Measurements from ENCODE around the gene PSME2. TPM values are rescaled to one million over a fixed set of nuclear protein-coding genes. Genes with fewer than 3 reads are reported as not detected.

The PSME2 gene
- total and polyA plus RNA-seq, 2 of the 13 experiments (the other 11 are each of a cell fraction or from before 2014, with no cell fraction given), result 332 to 716 TPM

DNA sequence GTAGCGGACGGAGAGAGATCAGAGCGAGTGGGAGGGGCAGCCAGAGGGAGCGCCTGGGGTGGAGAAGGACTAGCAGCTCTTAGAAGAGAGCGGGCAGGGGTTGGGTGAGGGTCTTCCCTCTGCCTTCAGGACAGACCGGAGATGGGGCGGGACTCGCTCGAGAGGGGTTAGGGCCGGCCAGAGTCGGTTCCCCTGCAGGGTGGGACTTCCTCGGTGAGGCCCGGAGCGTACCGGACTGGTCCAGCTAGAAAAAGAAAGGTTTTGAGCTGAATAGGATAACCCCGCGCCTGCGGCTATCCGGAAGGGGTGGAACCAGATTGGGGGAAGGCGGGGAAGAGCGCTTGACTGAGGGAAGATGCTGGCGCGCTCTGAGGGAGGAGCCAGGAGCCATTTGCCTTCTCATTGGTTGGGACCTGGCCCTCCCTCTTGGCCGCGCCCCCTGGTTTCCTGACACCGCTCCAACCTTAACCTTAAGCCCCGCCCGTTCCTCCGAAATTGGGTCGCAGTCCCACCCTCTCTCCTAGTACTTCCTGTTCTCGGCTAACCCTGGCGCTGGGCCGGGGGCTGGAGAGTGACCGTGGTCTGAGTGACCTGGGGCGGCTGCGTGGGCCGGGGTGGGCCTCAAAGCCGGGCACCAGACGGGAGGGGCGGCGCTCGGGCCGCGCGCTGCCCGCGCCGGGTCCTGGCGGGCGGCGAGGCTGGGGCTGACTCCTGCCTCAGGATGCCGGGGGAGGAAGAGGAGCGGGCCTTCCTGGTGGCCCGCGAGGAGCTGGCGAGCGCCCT lies 759 bp upstream of the PSME2 start, which contains the start of gene RNF31 (continued):
- no peak for TF ChIP-seq SRSF9 (IDR thresholded peaks at IDR 0.05; ENCODE audit: borderline replicate concordance, insufficient read depth, low read depth, low read length, poor library complexity, severe bottlenecking)
- TF ChIP-seq, protein P1, sequence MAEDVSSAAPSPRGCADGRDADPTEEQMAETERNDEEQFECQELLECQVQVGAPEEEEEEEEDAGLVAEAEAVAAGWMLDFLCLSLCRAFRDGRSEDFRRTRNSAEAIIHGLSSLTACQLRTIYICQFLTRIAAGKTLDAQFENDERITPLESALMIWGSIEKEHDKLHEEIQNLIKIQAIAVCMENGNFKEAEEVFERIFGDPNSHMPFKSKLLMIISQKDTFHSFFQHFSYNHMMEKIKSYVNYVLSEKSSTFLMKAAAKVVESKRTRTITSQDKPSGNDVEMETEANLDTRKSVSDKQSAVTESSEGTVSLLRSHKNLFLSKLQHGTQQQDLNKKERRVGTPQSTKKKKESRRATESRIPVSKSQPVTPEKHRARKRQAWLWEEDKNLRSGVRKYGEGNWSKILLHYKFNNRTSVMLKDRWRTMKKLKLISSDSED (CRISPR knock-in tag; IDR thresholded peaks at IDR 0.05), result peak; percentile 86; the same call in 1 of the 2 replicates
- TF ChIP-seq NAIF1 (CRISPR knock-in tag; IDR thresholded peaks at IDR 0.05; ENCODE audit: borderline replicate concordance), result no peak
- TF ChIP-seq IKZF1 (IDR thresholded peaks at IDR 0.05), result no peak
- no peak for TF ChIP-seq ZNF431 (CRISPR knock-in tag; IDR thresholded peaks at IDR 0.05; ENCODE audit: borderline replicate concordance, low read depth)
- 0 out of 2 replicates have a peak, but pooled peaks have one; percentile 20 for TF ChIP-seq ZSCAN29 (CRISPR knock-in tag; conservative IDR thresholded peaks at IDR 0.05)
- TF ChIP-seq, protein P2, sequence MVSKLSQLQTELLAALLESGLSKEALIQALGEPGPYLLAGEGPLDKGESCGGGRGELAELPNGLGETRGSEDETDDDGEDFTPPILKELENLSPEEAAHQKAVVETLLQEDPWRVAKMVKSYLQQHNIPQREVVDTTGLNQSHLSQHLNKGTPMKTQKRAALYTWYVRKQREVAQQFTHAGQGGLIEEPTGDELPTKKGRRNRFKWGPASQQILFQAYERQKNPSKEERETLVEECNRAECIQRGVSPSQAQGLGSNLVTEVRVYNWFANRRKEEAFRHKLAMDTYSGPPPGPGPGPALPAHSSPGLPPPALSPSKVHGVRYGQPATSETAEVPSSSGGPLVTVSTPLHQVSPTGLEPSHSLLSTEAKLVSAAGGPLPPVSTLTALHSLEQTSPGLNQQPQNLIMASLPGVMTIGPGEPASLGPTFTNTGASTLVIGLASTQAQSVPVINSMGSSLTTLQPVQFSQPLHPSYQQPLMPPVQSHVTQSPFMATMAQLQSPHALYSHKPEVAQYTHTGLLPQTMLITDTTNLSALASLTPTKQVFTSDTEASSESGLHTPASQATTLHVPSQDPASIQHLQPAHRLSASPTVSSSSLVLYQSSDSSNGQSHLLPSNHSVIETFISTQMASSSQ (IDR thresholded peaks at IDR 0.05; ENCODE audit: low read depth), result peak; percentile 51
- TF ChIP-seq, protein P2 (CRISPR knock-in tag; IDR thresholded peaks at IDR 0.05; ENCODE audit: borderline replicate concordance), result peak; percentile 65; the same call in 1 of the 2 replicates
- TF ChIP-seq, protein P3, sequence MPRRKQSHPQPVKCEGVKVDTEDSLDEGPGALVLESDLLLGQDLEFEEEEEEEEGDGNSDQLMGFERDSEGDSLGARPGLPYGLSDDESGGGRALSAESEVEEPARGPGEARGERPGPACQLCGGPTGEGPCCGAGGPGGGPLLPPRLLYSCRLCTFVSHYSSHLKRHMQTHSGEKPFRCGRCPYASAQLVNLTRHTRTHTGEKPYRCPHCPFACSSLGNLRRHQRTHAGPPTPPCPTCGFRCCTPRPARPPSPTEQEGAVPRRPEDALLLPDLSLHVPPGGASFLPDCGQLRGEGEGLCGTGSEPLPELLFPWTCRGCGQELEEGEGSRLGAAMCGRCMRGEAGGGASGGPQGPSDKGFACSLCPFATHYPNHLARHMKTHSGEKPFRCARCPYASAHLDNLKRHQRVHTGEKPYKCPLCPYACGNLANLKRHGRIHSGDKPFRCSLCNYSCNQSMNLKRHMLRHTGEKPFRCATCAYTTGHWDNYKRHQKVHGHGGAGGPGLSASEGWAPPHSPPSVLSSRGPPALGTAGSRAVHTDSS (CRISPR knock-in tag; conservative IDR thresholded peaks at IDR 0.05), result peak; percentile 88; the same call in 1 of the 2 replicates
- TF ChIP-seq ZBTB8A (CRISPR knock-in tag; IDR thresholded peaks at IDR 0.05; ENCODE audit: borderline replicate concordance, low read depth), result no peak; the same call in none of the 2 replicates
- no peak for TF ChIP-seq SNAI1 (CRISPR knock-in tag; IDR thresholded peaks at IDR 0.05; ENCODE audit: borderline replicate concordance)
- no peak; the same call in 1 of the 2 replicates for TF ChIP-seq MEIS2 (CRISPR knock-in tag; IDR thresholded peaks at IDR 0.05)
- no peak for TF ChIP-seq ZNF780A (CRISPR knock-in tag; IDR thresholded peaks at IDR 0.05)
- TF ChIP-seq, protein P4, sequence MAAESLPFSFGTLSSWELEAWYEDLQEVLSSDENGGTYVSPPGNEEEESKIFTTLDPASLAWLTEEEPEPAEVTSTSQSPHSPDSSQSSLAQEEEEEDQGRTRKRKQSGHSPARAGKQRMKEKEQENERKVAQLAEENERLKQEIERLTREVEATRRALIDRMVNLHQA (CRISPR knock-in tag; IDR thresholded peaks at IDR 0.05), result no peak
- no peak for TF ChIP-seq RAD51 (IDR thresholded peaks at IDR 0.05; ENCODE audit: borderline replicate concordance)
- TF ChIP-seq, protein P5, sequence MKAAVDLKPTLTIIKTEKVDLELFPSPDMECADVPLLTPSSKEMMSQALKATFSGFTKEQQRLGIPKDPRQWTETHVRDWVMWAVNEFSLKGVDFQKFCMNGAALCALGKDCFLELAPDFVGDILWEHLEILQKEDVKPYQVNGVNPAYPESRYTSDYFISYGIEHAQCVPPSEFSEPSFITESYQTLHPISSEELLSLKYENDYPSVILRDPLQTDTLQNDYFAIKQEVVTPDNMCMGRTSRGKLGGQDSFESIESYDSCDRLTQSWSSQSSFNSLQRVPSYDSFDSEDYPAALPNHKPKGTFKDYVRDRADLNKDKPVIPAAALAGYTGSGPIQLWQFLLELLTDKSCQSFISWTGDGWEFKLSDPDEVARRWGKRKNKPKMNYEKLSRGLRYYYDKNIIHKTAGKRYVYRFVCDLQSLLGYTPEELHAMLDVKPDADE (CRISPR knock-in tag; IDR thresholded peaks at IDR 0.05), result peak; percentile 19; the same call in 1 of the 2 replicates
- TF ChIP-seq CEBPG (CRISPR knock-in tag; IDR thresholded peaks at IDR 0.05), result no peak
- peak; percentile 48 for TF ChIP-seq KLF6 (CRISPR knock-in tag; IDR thresholded peaks at IDR 0.05)
- peak; percentile 66; the same call in 1 of the 2 replicates for TF ChIP-seq MEF2D (CRISPR knock-in tag; IDR thresholded peaks at IDR 0.05)
- TF ChIP-seq SIN3B (IDR thresholded peaks at IDR 0.05; ENCODE audit: low read length), result no peak
- TF ChIP-seq TCF12 (IDR thresholded peaks at IDR 0.05), result no peak
- TF ChIP-seq TCF12 (CRISPR knock-in tag; IDR thresholded peaks at IDR 0.05), result no peak
